Osteoblast (primary cell): ENCODE measurements around the gene NHP2. TPM values are rescaled to one million over a fixed set of nuclear protein-coding genes. Genes with fewer than 3 reads are reported as not detected.
A peak's percentile ranks its signal among the peaks of the same experiment; 100 is the strongest.

Experiments used
- DNase-seq: peaks from one replicate; pipeline ENCODE4 v3.0.0; 2011; ENCODE audit warnings: low spot score, mixed read lengths; ENCODE audit not compliant: insufficient read length; ENCODE audit errors: missing footprints
- H2AFZ ChIP-seq: 2 replicates; pipeline ENCODE4 v1.6.0; 2011; ENCODE audit warnings: mild to moderate bottlenecking, low read length
- H3K27ac ChIP-seq: 2 replicates; pipeline ENCODE4 v1.5.1; 2011; ENCODE audit warnings: mild to moderate bottlenecking, low read depth, low read length, moderate library complexity
- H3K27me3 ChIP-seq: 2 replicates; pipeline ENCODE4 v1.6.0; 2012; ENCODE audit warnings: mild to moderate bottlenecking, control low read depth, inconsistent platforms, low read length, moderate library complexity; ENCODE audit not compliant: insufficient read depth
- H3K36me3 ChIP-seq: 2 replicates; pipeline ENCODE4 v1.5.1; 2011; ENCODE audit warnings: mild to moderate bottlenecking, low read length, control low read depth, moderate library complexity; ENCODE audit not compliant: insufficient read depth
- H3K4me1 ChIP-seq: 2 replicates; pipeline ENCODE4 v1.5.1; 2011; ENCODE audit warnings: mild to moderate bottlenecking, low read length, control low read depth, moderate library complexity; ENCODE audit not compliant: insufficient read depth
- H3K4me2 ChIP-seq: 2 replicates; pipeline ENCODE4 v1.6.0; 2011; ENCODE audit warnings: mild to moderate bottlenecking, low read length; ENCODE audit not compliant: insufficient read depth
- H3K4me3 ChIP-seq: fragments of 200-600 bp; sonication (generic); 3 replicates; pipeline ENCODE4 v1.5.1; 2012; ENCODE audit warnings: mild to moderate bottlenecking, low read length, inconsistent platforms; ENCODE audit not compliant: insufficient read depth
- H3K79me2 ChIP-seq: 2 replicates; pipeline ENCODE4 v1.6.0; 2012; ENCODE audit warnings: mild to moderate bottlenecking, low read length, control low read depth, inconsistent platforms; ENCODE audit not compliant: insufficient read depth
- H3K9me3 ChIP-seq: 2 replicates; pipeline ENCODE4 v1.5.1; 2011; ENCODE audit warnings: low read depth, low read length, control low read depth
- H4K20me1 ChIP-seq: 2 replicates; pipeline ENCODE4 v1.6.0; 2012; ENCODE audit warnings: mild to moderate bottlenecking, low read length, control low read depth; ENCODE audit not compliant: insufficient read depth
- total RNA-seq: library from RNA; depleted of rRNA; stranded (reverse); fragments of >200 nt; gene quantifications from 2 replicates; pipeline ENCODE4 v1.2.3, GENCODE V29; 2012
- TF ChIP-seq, protein P1 (sequence below): IDR thresholded peaks from 2 replicates; pipeline ENCODE4 v1.5.1; 2011; ENCODE audit warnings: mild to moderate bottlenecking, low read depth, low read length, moderate library complexity; ENCODE audit errors: extremely low read depth

The NHP2 gene
- total RNA-seq, 1 donor, result 66.2 TPM

GRCh38 chr5:178126556-178126955 lies 27.1 kb downstream of the NHP2 start:
- no peaks in the 10 kb centered on the region for H3K9me3 ChIP-seq
- DNase-seq, result peak; percentile 32
- H3K27me3 ChIP-seq, result no peaks in the 10 kb centered on the region
- H4K20me1 ChIP-seq, result no peaks in the 10 kb centered on the region
- peaks cover 2% of the 10 kb centered on the region for H3K4me1 ChIP-seq
- no peak overlapping the region for H3K4me2 ChIP-seq
- H2AFZ ChIP-seq, result no peak overlapping the region
- TF ChIP-seq, protein P1, sequence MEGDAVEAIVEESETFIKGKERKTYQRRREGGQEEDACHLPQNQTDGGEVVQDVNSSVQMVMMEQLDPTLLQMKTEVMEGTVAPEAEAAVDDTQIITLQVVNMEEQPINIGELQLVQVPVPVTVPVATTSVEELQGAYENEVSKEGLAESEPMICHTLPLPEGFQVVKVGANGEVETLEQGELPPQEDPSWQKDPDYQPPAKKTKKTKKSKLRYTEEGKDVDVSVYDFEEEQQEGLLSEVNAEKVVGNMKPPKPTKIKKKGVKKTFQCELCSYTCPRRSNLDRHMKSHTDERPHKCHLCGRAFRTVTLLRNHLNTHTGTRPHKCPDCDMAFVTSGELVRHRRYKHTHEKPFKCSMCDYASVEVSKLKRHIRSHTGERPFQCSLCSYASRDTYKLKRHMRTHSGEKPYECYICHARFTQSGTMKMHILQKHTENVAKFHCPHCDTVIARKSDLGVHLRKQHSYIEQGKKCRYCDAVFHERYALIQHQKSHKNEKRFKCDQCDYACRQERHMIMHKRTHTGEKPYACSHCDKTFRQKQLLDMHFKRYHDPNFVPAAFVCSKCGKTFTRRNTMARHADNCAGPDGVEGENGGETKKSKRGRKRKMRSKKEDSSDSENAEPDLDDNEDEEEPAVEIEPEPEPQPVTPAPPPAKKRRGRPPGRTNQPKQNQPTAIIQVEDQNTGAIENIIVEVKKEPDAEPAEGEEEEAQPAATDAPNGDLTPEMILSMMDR, result no peak
- H3K27ac ChIP-seq, result no peak overlapping the region
- H3K36me3 ChIP-seq, result no peaks in the 10 kb centered on the region
- H3K4me3 ChIP-seq, result no peak overlapping the region
- peaks cover 2% of the 10 kb centered on the region for H3K79me2 ChIP-seq

DNA sequence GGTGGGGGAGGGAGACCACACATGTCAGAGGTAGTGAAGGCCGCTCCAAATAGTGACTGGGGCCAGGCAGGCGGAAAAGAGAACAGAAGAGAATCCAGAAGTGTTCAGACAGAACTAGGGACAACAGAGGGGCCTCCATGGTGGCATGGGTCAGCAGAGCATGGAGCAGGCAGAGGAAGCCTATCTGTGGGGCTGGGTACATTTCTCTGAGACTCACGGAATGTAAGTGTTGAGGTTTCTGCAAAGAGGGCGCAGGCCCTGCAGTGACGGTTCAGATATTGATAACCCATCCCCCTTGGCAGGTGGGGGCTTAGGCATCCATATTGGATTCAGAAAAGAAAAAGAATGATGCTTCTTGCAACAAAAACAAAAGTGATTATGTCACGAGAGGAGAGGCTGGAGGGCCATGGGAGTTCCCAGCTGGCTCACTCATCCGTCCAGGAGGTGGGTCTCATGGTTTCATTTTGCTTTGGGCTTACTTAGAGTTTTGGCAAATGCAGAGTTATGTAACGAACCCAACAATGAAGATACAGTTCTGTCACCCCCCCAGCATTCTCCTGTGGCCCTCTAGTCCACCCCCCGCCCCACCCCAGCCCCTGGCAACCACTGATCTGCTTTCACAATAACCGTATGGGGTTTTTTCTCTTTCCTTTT lies 28.3 kb downstream of the NHP2 start:
- Histone ChIP-seq H3K4me1 (no peaks in the 10 kb centered on the region), H3K4me3 (no peak overlapping the region), H3K79me2 (no peaks in the 10 kb centered on the region), H3K9me3 (no peaks in the 10 kb centered on the region), H2AFZ (no peak overlapping the region), H3K27ac (no peak overlapping the region), H4K20me1 (no peaks in the 10 kb centered on the region), H3K27me3 (no peaks in the 10 kb centered on the region), H3K4me2 (no peak overlapping the region), H3K36me3 (no peaks in the 10 kb centered on the region)
- TF ChIP-seq, protein P1, result no peak
- DNase-seq, result peak; percentile 17

GRCh38 chr5:178123966-178124925 lies 29.4 kb downstream of the NHP2 start:
- H3K9me3 ChIP-seq, result no peaks in the 10 kb centered on the region
- no peak overlapping the region for H3K4me2 ChIP-seq
- peak; percentile 79 for DNase-seq
- H3K27ac ChIP-seq, result no peak overlapping the region
- TF ChIP-seq, protein P1, result no peak
- no peaks in the 10 kb centered on the region for H3K79me2 ChIP-seq
- no peak overlapping the region for H2AFZ ChIP-seq
- no peaks in the 10 kb centered on the region for H4K20me1 ChIP-seq
- H3K36me3 ChIP-seq, result no peaks in the 10 kb centered on the region
- H3K4me1 ChIP-seq, result no peaks in the 10 kb centered on the region
- H3K4me3 ChIP-seq, result no peak overlapping the region
- H3K27me3 ChIP-seq, result no peaks in the 10 kb centered on the region
